Nephron progenitor cell (in vitro differentiated cells): ENCODE measurements around the gene PER1.

Source experiments
- DNase-seq: peaks from one replicate; pipeline ENCODE4 v3.0.0; 2021
- H3K27ac Mint-ChIP-seq: 2 replicates; pipeline ENCODE4 v1.8.0; 2021; ENCODE audit warnings: mild to moderate bottlenecking, moderate library complexity, mixed read lengths
- H3K27me3 Mint-ChIP-seq: 2 replicates; pipeline ENCODE4 v1.8.0; 2021; ENCODE audit warnings: mild to moderate bottlenecking, low read depth, mixed read lengths; ENCODE audit not compliant: poor library complexity
- H3K36me3 Mint-ChIP-seq: 2 replicates; pipeline ENCODE4 v1.8.0; 2021; ENCODE audit warnings: low read depth, mixed read lengths
- H3K4me1 Mint-ChIP-seq: 2 replicates; pipeline ENCODE4 v1.8.0; 2021; ENCODE audit warnings: mixed read lengths
- H3K4me3 Mint-ChIP-seq: 2 replicates; pipeline ENCODE4 v1.8.0; 2021; ENCODE audit warnings: mild to moderate bottlenecking, moderate library complexity, mixed read lengths
- H3K9me3 Mint-ChIP-seq: 2 replicates; pipeline ENCODE4 v1.8.0; 2021; ENCODE audit warnings: mild to moderate bottlenecking, moderate library complexity, mixed read lengths
- TF ChIP-seq, protein P1 (sequence below): fragments of 200-600 bp; sonication (generic); IDR thresholded peaks from 2 replicates; pipeline ENCODE4 v1.5.0; 2021; ENCODE audit warnings: antibody characterized with exemption

The PER1 gene

DNA sequence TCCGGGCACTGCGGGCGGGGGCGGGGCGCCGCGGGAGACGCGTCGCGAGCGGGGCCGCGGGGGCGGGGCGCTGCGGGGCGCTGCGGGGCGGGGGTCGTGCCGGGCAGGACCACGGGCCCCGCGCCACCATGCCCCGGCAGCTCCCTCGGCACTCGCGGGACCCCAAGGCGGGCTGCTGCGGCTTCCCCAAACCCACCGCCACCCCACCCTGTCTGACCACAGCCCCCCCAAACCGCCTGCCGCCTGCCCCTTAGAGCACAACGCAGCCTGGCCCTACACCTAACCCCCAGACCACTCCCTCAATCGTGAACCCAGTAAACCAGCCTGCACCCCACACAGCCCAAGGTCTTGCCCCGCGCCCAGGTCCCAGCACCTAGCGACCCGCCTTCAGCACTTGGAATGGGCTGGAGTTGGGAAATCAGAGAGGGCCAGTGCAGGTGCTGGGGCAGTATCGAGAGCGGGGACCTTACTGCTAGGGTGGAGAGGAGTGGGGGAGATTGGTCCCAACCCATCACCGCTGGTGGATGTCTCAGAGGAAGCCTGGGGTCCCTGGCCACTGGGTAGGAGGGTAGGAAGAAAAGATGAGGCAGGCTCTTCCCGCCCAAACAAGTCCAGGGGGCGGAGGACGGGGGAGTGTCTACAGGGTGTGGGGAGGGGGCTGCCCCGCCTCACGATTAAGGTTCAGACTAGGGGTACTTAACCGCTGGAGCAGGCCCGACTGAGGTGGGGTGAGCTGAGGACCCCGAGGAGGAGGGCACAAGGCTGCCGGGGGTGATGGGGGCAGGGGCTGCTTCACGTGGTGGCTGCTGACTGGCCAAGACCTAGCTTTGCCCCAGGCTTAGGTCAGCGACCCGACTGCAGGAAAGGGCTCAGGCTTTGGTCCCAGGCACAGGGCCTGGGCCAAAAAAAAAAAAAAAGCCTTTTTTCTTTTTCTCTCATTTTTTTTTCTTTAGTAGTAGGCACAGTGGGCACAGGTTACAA, 11.1 kb upstream of the PER1 start:
- Mint-ChIP-seq H3K4me1 (peaks cover 46% of the 10 kb centered on the region), H3K36me3 (peaks cover 11% of the 10 kb centered on the region), H3K9me3 (no peaks in the 10 kb centered on the region), H3K27ac (peak overlapping the region; percentile 95), H3K27me3 (peaks cover 5% of the 10 kb centered on the region), H3K4me3 (peak overlapping the region; percentile 89)
- TF ChIP-seq, protein P1, sequence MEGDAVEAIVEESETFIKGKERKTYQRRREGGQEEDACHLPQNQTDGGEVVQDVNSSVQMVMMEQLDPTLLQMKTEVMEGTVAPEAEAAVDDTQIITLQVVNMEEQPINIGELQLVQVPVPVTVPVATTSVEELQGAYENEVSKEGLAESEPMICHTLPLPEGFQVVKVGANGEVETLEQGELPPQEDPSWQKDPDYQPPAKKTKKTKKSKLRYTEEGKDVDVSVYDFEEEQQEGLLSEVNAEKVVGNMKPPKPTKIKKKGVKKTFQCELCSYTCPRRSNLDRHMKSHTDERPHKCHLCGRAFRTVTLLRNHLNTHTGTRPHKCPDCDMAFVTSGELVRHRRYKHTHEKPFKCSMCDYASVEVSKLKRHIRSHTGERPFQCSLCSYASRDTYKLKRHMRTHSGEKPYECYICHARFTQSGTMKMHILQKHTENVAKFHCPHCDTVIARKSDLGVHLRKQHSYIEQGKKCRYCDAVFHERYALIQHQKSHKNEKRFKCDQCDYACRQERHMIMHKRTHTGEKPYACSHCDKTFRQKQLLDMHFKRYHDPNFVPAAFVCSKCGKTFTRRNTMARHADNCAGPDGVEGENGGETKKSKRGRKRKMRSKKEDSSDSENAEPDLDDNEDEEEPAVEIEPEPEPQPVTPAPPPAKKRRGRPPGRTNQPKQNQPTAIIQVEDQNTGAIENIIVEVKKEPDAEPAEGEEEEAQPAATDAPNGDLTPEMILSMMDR, result no peak
- DNase-seq, result no peak

DNA sequence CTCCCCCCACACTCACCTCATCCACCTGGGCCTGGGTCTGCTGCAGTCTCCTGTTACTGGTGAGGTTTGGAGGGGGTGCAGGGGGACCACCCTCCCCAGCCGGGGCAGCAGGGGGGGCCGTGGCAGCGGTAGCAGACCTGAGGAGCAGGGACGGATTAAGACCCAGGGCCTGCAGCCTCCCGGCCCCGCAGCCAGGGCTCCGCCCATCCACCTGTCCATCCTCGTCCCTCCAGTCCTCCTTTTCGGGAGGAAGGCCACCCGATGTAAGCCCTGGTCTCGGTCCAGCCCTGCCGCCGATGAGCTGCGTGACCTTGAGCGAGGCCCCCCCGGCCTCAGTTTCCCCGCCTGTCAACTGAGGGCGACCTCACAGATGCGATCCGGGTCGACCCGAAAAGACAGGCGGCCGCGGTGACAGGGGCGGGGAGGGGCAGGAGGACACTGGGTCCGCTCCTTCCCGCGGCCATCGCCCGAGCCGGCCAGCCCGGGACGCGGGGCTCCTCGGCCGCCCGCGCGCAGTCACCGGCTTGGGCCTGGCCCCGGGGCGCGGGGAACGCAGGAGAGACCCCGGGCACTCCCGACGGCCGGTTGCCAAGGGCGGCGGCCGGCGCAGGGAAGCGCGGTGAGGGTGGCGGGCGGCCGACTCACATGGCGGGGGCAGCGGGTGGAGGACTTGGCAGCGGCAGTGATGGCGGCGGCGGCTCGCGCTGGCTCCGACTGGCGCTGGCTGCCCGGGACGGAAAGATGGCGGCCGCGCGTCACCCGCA, 10.2 kb upstream of the PER1 start, which contains the start of gene VAMP2:
Gene VAMP2 (minus strand): TSS at position 716 of the 764 bp plus-strand sequence. CDS start 69 bp downstream, at position 647.
- H3K4me3 Mint-ChIP-seq, result peak within 1 kb of the TSS; percentile 89
- H3K4me1 Mint-ChIP-seq, result peaks cover 46% of the 10 kb centered on the region
- TF ChIP-seq, protein P1, result no peak
- H3K27me3 Mint-ChIP-seq, result peaks cover 5% of the 10 kb centered on the region
- peak; percentile 87 for DNase-seq
- peak within 1 kb of the TSS; percentile 95 for H3K27ac Mint-ChIP-seq
- H3K9me3 Mint-ChIP-seq, result no peaks in the 10 kb centered on the region
- H3K36me3 Mint-ChIP-seq, result peaks cover 11% of the 10 kb centered on the region

DNA sequence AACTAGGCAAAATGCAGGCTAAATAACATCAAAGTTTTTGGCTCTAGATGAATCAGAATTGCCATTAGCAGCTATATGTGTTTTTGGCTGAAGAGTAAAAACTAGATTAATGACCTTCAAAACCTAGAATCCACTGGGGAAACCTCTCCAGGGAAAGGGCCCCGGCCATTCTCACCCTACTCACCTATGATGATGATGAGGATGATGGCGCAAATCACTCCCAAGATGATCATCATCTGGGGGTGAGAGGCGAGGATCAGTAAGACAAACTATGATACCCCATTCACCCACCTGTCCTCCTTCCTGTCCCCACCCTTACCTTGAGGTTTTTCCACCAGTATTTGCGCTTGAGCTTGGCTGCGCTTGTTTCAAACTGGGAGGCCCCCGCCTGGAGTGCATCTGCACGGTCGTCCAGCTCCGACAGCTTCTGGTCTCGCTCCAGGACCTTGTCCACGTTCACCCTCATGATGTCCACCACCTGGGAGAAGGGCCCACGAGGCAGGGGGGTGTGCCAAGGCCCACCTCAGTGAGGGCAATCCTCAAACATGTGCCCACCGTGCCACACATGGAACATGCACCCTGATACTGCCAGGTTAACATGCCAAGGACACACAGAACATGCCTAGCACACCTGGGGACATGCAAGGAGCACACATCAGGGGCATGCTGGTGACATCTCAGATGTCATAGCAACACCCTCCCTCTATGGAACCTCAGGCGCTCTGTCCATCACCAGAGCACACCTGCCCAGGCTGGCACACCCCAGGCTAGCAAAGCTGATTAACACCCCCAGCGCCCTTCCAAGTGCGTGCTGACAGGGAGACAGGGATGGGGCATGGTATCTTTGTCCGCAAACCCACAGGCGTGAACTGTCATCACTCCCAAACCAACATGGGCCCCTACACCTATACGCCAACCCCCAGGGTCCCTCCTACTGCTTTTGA, 9.4 kb upstream of the PER1 start:
- TF ChIP-seq, protein P1, result no peak
- no peak for DNase-seq
- H3K9me3 Mint-ChIP-seq, result no peaks in the 10 kb centered on the region
- peaks cover 46% of the 10 kb centered on the region for H3K4me1 Mint-ChIP-seq
- H3K36me3 Mint-ChIP-seq, result peaks cover 11% of the 10 kb centered on the region
- H3K4me3 Mint-ChIP-seq, result peak overlapping the region; percentile 82
- peaks cover 5% of the 10 kb centered on the region for H3K27me3 Mint-ChIP-seq
- H3K27ac Mint-ChIP-seq, result no peak overlapping the region

DNA sequence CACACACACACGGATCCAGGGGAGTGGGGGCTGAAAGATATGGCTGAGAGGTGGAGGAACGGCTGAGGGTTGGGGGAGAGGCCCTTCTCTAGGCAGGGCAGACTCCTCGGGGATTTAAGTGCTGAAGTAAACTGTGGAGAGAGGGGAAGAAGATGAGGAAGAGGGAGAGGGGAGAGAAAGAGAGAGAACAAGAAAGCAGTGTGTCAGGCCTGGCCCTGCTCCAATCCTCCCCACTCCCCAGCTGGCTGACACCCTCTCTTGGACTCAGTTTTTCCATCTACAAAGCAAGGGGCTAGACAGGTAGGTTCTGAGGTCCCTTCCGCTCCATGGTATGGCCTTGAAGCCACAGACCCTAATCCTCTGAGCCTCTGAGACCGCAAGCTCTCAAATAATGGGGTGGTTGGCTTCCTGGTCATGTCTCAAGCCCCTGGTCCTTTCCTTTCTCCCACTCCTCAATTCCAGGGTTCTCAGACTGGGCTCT, 8.6 kb upstream of the PER1 start:
- Mint-ChIP-seq H3K9me3 (no peaks in the 10 kb centered on the region), H3K4me3 (peak overlapping the region; percentile 82), H3K27ac (no peak overlapping the region), H3K27me3 (peaks cover 5% of the 10 kb centered on the region), H3K4me1 (peaks cover 46% of the 10 kb centered on the region), H3K36me3 (peaks cover 11% of the 10 kb centered on the region)
- TF ChIP-seq, protein P1, result no peak
- DNase-seq, result no peak

DNA sequence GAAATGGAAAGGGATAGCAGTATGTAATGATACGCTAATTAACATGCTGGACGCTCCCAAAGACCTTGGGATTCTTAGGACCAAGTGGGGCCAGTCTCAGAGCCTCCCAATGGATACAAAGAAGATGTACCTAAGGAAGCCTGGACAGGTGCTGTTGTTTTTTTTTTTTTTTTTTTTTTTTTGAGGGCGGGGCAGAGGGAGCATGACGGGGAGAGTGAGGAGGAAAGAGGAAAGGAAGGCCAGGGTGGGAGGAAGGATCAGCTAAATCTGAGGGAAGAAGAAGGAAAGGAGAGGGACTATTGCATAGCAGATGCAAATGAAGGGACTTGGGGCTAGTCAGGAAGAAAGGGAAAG, 8.0 kb upstream of the PER1 start:
- peak overlapping the region; percentile 62 for H3K4me3 Mint-ChIP-seq
- H3K36me3 Mint-ChIP-seq, result peaks cover 11% of the 10 kb centered on the region
- H3K27ac Mint-ChIP-seq, result peak overlapping the region; percentile 95
- TF ChIP-seq, protein P1, result no peak
- H3K4me1 Mint-ChIP-seq, result peaks cover 45% of the 10 kb centered on the region
- no peaks in the 10 kb centered on the region for H3K9me3 Mint-ChIP-seq
- DNase-seq, result no peak
- H3K27me3 Mint-ChIP-seq, result peaks cover 5% of the 10 kb centered on the region
